ENCODE results near the gene E2F1.

DNA sequence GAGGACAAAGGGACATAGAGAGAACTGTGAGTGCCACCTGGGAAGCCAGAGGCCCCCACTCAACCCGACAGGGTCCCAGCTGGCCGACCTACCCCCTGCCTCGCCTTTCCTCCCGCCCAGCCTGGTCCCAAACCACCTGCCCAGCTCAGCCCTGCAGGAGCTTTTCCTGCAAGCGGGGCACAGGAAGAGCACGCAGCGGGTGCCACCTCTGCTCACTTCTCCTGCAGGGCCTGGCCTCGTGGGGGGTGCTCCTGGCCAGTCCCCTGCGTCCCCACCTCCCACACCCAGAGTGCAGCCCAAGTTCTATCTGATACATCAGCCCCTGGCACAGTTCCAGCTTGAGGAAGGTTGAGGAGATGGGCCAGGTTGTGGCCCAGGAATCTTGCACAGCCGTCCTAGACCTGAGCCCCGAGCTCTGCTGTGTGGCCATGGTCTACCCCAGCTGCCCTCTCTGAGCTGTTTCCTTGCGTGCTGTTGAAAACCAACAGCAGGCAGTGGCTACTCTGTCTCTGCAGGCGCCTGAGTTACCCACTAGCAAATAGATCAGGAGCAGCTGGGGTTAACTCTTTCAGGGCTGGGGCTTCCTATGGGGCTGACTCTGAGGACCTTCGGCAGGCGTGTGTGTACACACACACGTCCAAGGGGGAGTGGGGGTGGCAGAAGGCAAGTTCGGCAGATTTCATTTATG, 13.6 kb downstream of the E2F1 start:
- no peak for TF ChIP-seq POLR2A (IDR thresholded peaks at IDR 0.05)
- TF ChIP-seq, protein P1, sequence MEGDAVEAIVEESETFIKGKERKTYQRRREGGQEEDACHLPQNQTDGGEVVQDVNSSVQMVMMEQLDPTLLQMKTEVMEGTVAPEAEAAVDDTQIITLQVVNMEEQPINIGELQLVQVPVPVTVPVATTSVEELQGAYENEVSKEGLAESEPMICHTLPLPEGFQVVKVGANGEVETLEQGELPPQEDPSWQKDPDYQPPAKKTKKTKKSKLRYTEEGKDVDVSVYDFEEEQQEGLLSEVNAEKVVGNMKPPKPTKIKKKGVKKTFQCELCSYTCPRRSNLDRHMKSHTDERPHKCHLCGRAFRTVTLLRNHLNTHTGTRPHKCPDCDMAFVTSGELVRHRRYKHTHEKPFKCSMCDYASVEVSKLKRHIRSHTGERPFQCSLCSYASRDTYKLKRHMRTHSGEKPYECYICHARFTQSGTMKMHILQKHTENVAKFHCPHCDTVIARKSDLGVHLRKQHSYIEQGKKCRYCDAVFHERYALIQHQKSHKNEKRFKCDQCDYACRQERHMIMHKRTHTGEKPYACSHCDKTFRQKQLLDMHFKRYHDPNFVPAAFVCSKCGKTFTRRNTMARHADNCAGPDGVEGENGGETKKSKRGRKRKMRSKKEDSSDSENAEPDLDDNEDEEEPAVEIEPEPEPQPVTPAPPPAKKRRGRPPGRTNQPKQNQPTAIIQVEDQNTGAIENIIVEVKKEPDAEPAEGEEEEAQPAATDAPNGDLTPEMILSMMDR (IDR thresholded peaks at IDR 0.05) = no peak
